SKM-1 treated with dmso at 0.1 percent for 144 hours (cell line): ENCODE results near the gene PPTC7.
"Not testable (repeated sequence)": the region's sequence is repeated elsewhere in the genome, so short reads cannot be mapped to it uniquely, and the experiment has no call there.

Source experiments
- DNase-seq: peaks from one replicate; lab custom pipeline; 2025; ENCODE audit not compliant: unreplicated experiment; lab: John Stamatoyannopoulos, UW

Gene PPTC7

GRCh38 chr12:110562386-110562785 is 20.7 kb downstream of the PPTC7 start:
- not testable (repeated sequence) for DNase-seq

- DNase-seq, result no peak
Measured at GRCh38 chr12:110561471-110562201, 21.5 kb downstream of the PPTC7 start.

DNA sequence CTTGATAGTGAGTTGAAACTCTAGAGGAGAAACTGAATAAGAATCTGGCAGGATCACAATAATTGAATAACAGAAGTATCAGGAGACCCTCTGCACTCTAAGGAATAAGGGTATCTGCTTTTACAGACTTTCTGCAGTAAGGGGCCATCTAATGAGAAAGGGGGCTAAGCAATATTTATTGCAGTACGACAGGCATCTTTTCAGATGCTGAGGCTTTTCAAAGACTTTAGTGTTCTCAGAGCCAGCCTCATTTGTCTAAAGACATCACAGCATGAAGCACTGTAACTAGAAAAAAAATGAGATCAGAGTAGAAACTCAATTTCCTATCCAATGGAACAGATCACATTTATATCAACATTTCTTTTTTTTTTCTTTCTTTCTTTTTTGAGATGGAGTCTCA is 22.2 kb downstream of the PPTC7 start:
- no peak for DNase-seq

DNA sequence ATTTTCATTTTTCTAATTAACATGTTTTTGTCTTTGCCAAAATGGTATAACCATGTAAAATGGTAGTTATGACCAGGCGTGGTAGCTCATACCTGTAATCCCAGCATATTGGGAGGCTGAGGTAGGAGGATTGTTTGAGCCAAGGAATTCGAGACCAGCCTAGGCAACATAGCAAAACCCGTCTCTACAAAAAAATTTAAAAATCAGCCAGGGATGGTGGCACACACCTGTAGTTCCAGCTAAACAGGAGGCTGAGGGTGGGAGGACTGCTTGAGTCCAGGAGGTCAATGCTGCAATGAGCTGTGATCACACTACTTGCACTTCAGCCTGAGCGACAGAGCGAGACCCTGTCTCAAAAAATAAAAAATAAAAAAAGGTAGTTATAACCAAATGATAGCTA is 23.1 kb downstream of the PPTC7 start:
- DNase-seq, result no peak

- not testable (repeated sequence) for DNase-seq
Measured at GRCh38 chr12:110558945-110559344, 24.2 kb downstream of the PPTC7 start.

- DNase-seq, result no peak
Measured at GRCh38 chr12:110557300-110557699, 25.8 kb downstream of the PPTC7 start.

DNA sequence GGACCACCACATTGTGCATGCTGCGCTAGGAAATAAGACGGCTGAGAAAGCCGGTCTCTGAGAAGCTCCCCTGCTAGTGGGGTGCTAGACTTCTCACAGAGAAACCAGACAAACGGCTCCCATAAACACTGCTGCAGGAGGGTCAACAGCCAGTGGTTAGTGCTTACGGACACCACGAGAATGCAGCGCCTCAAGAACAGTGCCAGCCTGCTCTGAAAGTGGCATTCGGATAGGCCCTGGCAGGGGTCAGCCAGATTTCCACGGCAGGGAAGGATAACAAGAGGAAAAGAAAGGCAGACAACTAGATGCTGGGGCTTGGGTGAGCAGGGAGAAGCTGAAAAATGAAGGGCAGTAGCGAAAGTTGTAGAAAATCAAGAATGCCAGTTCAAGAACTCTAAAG is 26.4 kb downstream of the PPTC7 start:
- no peak for DNase-seq

DNA sequence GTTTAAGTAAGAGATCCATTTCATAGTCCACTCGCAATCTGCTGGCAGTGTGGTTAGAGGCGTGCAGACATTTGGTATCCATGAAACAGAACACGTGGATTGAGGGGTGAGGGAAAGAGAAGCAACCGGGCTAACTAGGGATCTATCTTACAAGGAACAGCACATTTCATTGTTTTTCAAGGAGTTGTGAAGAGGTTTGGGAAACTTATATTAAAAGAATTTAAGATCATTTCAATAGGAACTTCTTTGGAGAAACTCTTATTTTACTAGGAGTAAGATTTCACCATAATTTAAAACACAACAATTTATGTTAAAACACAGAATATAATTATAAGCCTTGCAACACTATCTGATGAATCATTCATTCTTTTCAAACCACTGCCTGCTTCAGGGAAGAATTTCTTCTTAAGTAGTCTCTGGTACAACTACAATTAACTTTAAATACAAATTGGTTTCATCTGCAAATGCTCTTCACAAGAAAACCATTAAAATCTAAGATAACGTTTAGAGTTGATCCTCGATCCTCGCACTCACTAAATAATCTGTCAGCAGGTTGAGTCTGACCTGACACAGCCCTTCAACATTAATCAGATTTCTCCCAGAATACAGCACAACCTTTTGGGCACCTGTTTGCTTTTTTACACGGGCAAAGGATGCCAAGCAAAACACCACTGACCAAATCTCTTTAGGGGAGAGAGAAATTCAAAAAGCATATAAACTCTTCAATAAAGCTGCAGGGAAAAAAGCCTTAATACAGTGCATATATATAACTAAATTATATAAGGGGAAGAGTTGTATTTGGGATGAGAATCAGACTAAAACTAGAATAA is 27.3 kb downstream of the PPTC7 start:
- DNase-seq, result no peak

GRCh38 chr12:110554184-110554583 is 28.9 kb downstream of the PPTC7 start:
- no peak for DNase-seq

DNA sequence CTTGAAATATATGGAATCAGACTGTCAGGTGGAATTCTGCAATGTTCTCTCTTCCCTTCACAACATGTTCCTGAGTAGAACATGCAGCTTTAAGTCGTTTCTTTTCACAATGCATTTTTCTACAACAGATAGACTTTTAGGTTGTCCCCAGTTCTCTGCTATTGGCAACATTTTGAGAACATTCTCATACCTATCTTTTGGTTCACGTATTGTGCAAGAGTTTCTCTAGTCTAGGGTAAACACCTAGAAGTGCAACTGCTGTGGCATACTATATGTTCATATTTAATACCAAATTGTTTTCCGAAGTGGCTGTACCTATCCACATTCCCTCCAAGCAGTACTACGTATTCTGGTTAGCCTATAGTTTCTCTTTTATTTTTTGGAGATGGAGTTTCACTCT is 32.1 kb downstream of the PPTC7 start:
- no peak for DNase-seq

- no peak for DNase-seq
Measured at GRCh38 chr12:110549716-110550115, 33.4 kb downstream of the PPTC7 start.

GRCh38 chr12:110548678-110549077 is 34.4 kb downstream of the PPTC7 start:
- no peak for DNase-seq

- no peak for DNase-seq
Measured at GRCh38 chr12:110547090-110547489, 36.0 kb downstream of the PPTC7 start.

- no peak for DNase-seq
Measured at GRCh38 chr12:110546339-110546738, 36.8 kb downstream of the PPTC7 start.

DNA sequence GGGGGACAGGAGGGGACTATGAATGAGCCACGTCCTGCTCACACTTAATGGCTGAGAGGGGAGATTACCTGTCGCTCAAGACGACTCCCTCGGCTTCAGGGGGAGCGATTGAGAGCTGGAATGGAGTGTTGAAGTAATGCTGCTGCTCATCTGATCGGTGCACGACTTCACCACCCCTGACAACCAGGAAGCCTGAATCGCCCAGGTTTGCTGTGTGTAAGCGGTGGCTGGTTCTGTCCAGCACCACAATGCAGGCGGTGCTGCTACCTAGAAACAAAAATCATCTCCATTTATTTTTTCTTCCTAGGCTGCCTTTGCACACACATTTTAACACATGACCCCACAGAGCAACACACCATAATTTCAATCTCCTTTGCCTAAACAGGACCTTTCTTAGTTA is 37.3 kb downstream of the PPTC7 start:
- DNase-seq, result no peak

GRCh38 chr12:110545259-110545658 is 37.9 kb downstream of the PPTC7 start:
- DNase-seq, result not testable (repeated sequence)

GRCh38 chr12:110543965-110544364 is 39.2 kb downstream of the PPTC7 start:
- no peak for DNase-seq

DNA sequence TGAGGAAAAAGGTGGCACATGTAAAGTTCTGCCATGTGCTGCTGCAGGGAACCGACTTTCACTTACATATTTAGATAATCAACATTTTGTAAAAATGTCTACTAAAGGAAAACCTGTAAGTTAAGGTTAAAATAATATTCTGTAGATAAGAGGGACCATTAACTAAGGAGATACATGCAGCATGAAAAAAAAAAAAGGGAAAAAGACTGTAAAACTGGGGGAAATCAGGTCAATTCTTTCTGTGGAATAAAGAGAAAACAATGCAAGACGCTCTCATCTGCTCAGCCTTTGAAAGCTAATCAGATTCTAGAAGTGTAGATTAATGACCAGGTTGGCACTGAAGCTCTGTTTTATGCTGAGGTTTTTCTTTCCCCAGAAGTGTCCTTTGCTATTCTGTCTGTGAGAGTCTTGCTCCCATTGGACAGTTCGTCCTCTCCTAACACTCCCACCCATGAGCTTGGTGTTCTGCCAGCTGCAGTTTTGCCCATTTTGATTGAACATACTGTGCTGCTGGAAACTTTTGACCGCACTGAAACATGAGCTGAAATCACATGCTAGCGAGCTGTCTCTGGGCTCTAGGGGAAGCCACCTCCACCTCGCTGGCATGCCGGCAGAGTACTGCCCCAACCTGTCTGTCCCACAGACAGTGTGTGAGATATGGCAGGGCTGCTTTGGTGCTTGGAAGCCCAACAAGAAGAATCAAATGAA is 39.7 kb downstream of the PPTC7 start:
- DNase-seq, result no peak

- DNase-seq, result no peak
Measured at GRCh38 chr12:110540048-110540447, 43.1 kb downstream of the PPTC7 start.

DNA sequence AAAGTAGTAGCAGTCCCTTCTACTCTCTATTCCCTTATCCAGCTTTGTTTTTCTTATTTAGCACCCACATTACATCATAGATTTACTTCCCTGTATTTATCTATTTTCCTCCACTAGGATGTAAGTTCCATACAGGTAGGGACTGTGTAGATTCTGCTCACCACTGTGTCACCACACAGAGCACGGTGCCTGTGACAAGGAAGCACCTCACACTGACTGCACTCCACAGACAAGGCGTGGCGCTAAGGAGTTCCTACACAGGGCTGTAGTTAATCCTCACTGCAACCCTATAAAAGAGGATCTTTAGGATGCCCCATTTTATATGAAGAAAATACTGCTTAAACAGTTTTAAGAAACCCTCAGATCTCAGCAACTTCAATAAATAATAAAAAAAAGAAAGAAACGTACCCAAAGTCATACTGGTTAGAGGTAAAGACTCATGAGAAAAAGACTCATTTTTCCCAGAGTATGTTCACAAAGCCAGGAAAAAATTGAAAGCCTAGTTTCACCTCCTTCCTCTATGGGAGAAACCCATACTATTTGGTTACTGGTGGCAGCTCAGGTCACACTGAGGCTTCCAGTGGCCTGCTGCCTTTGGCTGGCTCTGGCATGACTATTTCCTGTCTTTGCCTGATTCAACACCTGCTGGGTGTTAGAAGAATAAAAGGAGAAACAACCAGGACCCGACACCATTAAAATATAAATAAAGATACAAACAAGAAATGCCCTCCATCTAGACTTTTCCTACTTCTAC is 44.1 kb downstream of the PPTC7 start:
- no peak for DNase-seq
